HepG2 (cell line): ENCODE measurements around the gene RRBP1. TPM values are rescaled to one million over a fixed set of nuclear protein-coding genes. Genes with fewer than 3 reads are reported as not detected.
A peak's percentile ranks its signal among the peaks of the same experiment; 100 is the strongest.

Experiments
- AKAP8 ChIP-seq: sonication (generic); formaldehyde crosslinking; IDR thresholded peaks from 2 replicates; pipeline ENCODE4 v1.5.1; 2020; ENCODE audit warnings: mild to moderate bottlenecking, missing genetic modification reagents
- BATF2 ChIP-seq: sonication (generic); formaldehyde crosslinking; IDR thresholded peaks from 2 replicates; pipeline ENCODE4 v1.8.0; 2022; ENCODE audit warnings: mild to moderate bottlenecking, missing genetic modification reagents, moderate library complexity
- CBX5 ChIP-seq: sonication (generic); formaldehyde crosslinking; IDR thresholded peaks from 2 replicates; pipeline ENCODE4 v1.4.0; 2020; ENCODE audit warnings: missing genetic modification reagents, borderline replicate concordance
- GATA4 ChIP-seq: sonication (generic); IDR thresholded peaks from 2 replicates; pipeline ENCODE4 v1.6.1; 2016; ENCODE audit warnings: antibody characterized with exemption, low read depth, borderline replicate concordance
- HNRNPL ChIP-seq: fragments of 200-400 bp; formaldehyde crosslinking; IDR thresholded peaks from 2 replicates; pipeline ENCODE4 v1.6.1; 2017; ENCODE audit warnings: mild to moderate bottlenecking, low read depth, low read length
- KMT2B ChIP-seq: IDR thresholded peaks from 2 replicates; pipeline ENCODE4 v1.6.1; 2016; ENCODE audit warnings: missing genetic modification reagents, missing compliant biosample characterization
- MAFG ChIP-seq: sonication (generic); formaldehyde crosslinking; IDR thresholded peaks from 2 replicates; pipeline ENCODE4 v1.5.1; 2020; ENCODE audit warnings: mild to moderate bottlenecking, missing genetic modification reagents
- NFIC ChIP-seq: IDR thresholded peaks from 2 replicates; pipeline ENCODE4 v1.6.1; 2012; ENCODE audit warnings: mild to moderate bottlenecking, low read length, inconsistent platforms
- SCMH1 ChIP-seq: sonication (generic); formaldehyde crosslinking; IDR thresholded peaks from 2 replicates; pipeline ENCODE4 v1.9.0; 2021; ENCODE audit warnings: missing genetic modification reagents, mild to moderate bottlenecking, borderline replicate concordance
- SMARCE1 ChIP-seq: fragments of 450-650 bp; IDR thresholded peaks from 2 replicates; pipeline ENCODE4 v1.6.1; 2017; ENCODE audit warnings: borderline replicate concordance
- SNAI1 ChIP-seq: sonication (generic); formaldehyde crosslinking; IDR thresholded peaks from 2 replicates; pipeline ENCODE4 v1.5.0; 2020; ENCODE audit warnings: mild to moderate bottlenecking, missing genetic modification reagents, borderline replicate concordance
- SP1 ChIP-seq, 2 experiments: fragments of 450-650 bp in 1 of 2; sonication (generic) in 1 of 2; formaldehyde crosslinking in 1 of 2; IDR thresholded peaks; 2 replicates each; pipeline versions ENCODE4 v1.4.0 to v1.6.1; 2016 to 2020; ENCODE audit warnings: missing genetic modification reagents in 1 of 2
- TCF7 ChIP-seq: sonication (generic); IDR thresholded peaks from 2 replicates; pipeline ENCODE4 v1.6.1; 2016; ENCODE audit warnings: antibody characterized with exemption, low read depth
- YY1 ChIP-seq: IDR thresholded peaks from 2 replicates; pipeline ENCODE4 v1.6.1; 2011; ENCODE audit warnings: low read length, low read depth, moderate library complexity, mild to moderate bottlenecking; ENCODE audit not compliant: insufficient read depth, insufficient replicate concordance
- ZBED4 ChIP-seq: sonication (generic); formaldehyde crosslinking; IDR thresholded peaks from 2 replicates; pipeline ENCODE4 v1.4.0; 2020; ENCODE audit warnings: missing genetic modification reagents, borderline replicate concordance
- ZBTB14 ChIP-seq: sonication (generic); formaldehyde crosslinking; IDR thresholded peaks from 2 replicates; pipeline ENCODE4 v1.4.0; 2020; ENCODE audit warnings: missing genetic modification reagents
- ZNF337 ChIP-seq: sonication (generic); formaldehyde crosslinking; IDR thresholded peaks from 2 replicates; pipeline ENCODE4 v1.5.1; 2020; ENCODE audit warnings: missing genetic modification reagents, low read depth, mild to moderate bottlenecking, borderline replicate concordance
- ZNF546 ChIP-seq: sonication (generic); formaldehyde crosslinking; conservative IDR thresholded peaks from 2 replicates; pipeline ENCODE4 v1.8.1; 2023; ENCODE audit warnings: mild to moderate bottlenecking, missing genetic modification reagents
- ZNF672 ChIP-seq: sonication (generic); formaldehyde crosslinking; IDR thresholded peaks from 2 replicates; pipeline ENCODE4 v1.8.1; 2022; ENCODE audit warnings: missing genetic modification reagents
- ZNF687 ChIP-seq: sonication (generic); formaldehyde crosslinking; IDR thresholded peaks from 2 replicates; pipeline ENCODE4 v1.5.1; 2020; ENCODE audit warnings: mild to moderate bottlenecking, missing genetic modification reagents, moderate library complexity
- polyA plus RNA-seq, 8 experiments: library from polyadenylated mRNA; depleted of rRNA in 3 of 8; stranded (reverse) in 7 of 8; unstranded in 1 of 8; fragments of >200 nt; fragmentation: Illumina TruSeq in 4 of 8; extraction: Trizol in 4 of 8; gene quantifications; 2 replicates each; pipeline versions ENCODE4 v1.2.1 to v1.2.3, GENCODE V29; 2011 to 2016; ENCODE audit warnings: low read depth in 4 of 8, missing spikeins in 1 of 8, mixed read lengths in 1 of 8; ENCODE audit not compliant: insufficient read depth in 1 of 8
- total RNA-seq, 5 experiments: library from RNA; depleted of rRNA; stranded (reverse); fragments of >200 nt; fragmentation: Illumina TruSeq; extraction: Trizol; gene quantifications; 2 replicates each; pipeline ENCODE4 v1.2.3, GENCODE V29; 2016; ENCODE audit warnings: low read depth in 1 of 5

Gene RRBP1
- total and polyA plus RNA-seq, 2 of the 13 experiments (the other 11 are each of a cell fraction or from before 2014, with no cell fraction given) = 150 to 222 TPM

GRCh38 chr20:17725094-17725835 lies 43.2 kb upstream of the RRBP1 start (continued):
- no peak for TF ChIP-seq ZBED4 (CRISPR knock-in tag)
- no peak for TF ChIP-seq MAFG (CRISPR knock-in tag)
- TF ChIP-seq GATA4 = no peak
- TF ChIP-seq AKAP8 (CRISPR knock-in tag) = no peak
- TF ChIP-seq YY1 = peak; percentile 24
- no peak for TF ChIP-seq SCMH1 (CRISPR knock-in tag)
- TF ChIP-seq NFIC = no peak
- TF ChIP-seq KMT2B = no peak
- no peak for TF ChIP-seq SNAI1 (CRISPR knock-in tag)
- TF ChIP-seq ZNF337 = no peak
- no peak for TF ChIP-seq SMARCE1
- TF ChIP-seq CBX5 = no peak
- peak; percentile 74 for TF ChIP-seq HNRNPL
- no peak for TF ChIP-seq BATF2 (CRISPR knock-in tag)
- TF ChIP-seq TCF7 = 0 out of 2 replicates have a peak, but pooled peaks have one; percentile 40
- TF ChIP-seq SP1 (IDR thresholded peaks at IDR 0.05) = no peak
- TF ChIP-seq SP1 (CRISPR knock-in tag; IDR thresholded peaks at IDR 0.05) = no peak
- no peak for TF ChIP-seq ZBTB14
- peak; percentile 69 for TF ChIP-seq ZNF687
- TF ChIP-seq ZNF672 = no peak
- no peak for TF ChIP-seq ZNF546 (CRISPR knock-in tag)
